Body of pancreas (tissue), 4 donors: ENCODE data around the gene PP2D1.
"Not testable (repeated sequence)": the region's sequence is repeated elsewhere in the genome, so short reads cannot be mapped to it uniquely, and the experiment has no call there.

ENCODE experiments used
- CTCF ChIP-seq, 7 experiments: fragments of 450-650 bp in 4 of 7; fragments of 200-600 bp in 3 of 7; sonication (generic) in 3 of 7; IDR thresholded peaks; one replicate each; pipeline ENCODE4 v1.5.1; 2016 to 2019; ENCODE audit warnings: antibody characterized with exemption in 7 of 7
- POLR2A ChIP-seq, 3 donors: fragments of 450-650 bp; IDR thresholded peaks; one replicate each; pipeline ENCODE4 v1.6.1; 2016; ENCODE audit warnings: antibody characterized with exemption in 3 of 3, mild to moderate bottlenecking in 2 of 3

- not testable (repeated sequence) for TF ChIP-seq POLR2A, CTCF (IDR thresholded peaks at IDR 0.05)
These were observed 33.1 kb upstream of the PP2D1 start for GRCh38 chr3:20045141-20045540.
